ENCODE measurements around the gene RNF227.
"Not testable (repeated sequence)": the region's sequence is repeated elsewhere in the genome, so short reads cannot be mapped to it uniquely, and the experiment has no call there.

Gene RNF227

GRCh38 chr17:7915611-7916384 lies at the start of gene RNF227:
RNF227 (minus strand) TSS chr17:7916289; CDS start chr17:7916195, 94 bp downstream.
- peak; percentile 73 to 81 for DNase-seq

DNA sequence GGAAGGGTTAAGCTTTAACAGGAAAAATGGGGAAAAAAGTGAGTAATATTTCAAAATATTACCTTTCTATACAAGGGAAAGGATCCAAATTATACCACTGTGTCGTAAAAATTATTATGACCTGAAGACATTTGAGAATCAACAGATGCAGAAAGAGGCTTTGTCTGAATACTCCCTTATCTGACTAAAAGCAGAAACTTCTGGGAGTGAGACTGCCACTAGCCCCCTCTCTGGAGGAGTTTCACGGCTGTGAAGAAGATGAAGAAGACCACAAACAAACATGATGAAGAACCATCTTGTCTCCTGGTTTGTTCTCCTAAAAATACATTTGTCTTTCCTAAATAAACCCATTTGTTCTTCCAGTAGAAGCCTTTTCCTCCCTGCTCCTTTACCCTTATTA lies 45.3 kb upstream of the RNF227 start:
- DNase-seq, result no peak

DNA sequence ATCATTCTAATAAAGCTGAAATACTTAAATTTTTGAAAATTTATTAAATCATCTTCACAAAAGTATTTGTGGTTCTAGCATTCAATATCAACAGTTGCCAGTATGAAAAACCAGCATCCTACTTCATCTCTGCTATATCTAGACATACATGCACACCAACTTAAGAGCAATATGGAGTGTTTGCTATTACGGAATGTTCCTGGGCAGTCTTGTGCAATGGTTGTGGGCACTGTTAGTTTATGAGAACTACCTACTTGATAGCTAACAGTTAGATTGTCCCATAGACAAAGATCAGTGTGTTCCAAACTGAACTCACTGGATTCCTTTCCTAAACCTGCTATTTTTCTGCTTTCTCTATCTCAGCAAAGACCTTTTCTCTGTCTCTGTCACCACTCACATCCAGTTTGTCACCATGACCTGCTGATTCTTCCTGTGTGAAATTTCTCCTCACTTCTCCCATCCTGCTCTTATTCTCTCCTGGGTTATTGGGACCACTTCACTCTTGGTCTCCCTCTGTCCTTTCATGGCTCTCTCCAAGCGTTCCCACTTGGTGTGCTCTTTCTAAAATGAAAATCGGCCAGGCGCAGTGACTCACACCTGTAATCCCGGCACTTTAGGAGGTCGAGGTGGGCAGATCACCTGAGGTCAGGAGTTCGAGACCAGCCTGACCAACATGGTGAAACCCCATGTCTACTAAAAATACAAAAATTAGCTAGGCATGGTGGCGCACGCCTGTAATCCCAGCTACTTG lies 43.6 kb upstream of the RNF227 start:
- DNase-seq, result no peak

GRCh38 chr17:7956228-7956965 lies 40.3 kb upstream of the RNF227 start:
- DNase-seq, result no peak

GRCh38 chr17:7955414-7956227 lies 39.5 kb upstream of the RNF227 start:
- no peak for DNase-seq

DNA sequence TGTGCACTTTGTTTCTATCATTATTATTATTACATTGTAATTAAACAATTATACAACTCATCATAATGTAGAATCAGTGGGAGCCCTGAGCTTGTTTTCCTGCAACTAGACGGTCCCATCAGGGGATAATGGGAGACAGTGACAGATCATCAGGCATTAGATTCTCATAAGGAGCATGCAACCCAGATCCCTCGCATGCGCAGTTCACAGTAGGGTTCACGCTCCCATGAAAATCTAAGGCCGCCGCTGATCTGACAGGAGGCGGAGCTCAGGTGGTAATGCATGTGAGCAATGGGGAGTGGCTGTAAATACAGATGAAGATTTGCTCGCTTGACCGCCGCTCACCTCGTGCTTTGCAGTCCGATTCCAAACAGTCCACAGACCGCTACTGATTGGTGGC lies 37.2 kb upstream of the RNF227 start:
- not testable (repeated sequence) for DNase-seq

DNA sequence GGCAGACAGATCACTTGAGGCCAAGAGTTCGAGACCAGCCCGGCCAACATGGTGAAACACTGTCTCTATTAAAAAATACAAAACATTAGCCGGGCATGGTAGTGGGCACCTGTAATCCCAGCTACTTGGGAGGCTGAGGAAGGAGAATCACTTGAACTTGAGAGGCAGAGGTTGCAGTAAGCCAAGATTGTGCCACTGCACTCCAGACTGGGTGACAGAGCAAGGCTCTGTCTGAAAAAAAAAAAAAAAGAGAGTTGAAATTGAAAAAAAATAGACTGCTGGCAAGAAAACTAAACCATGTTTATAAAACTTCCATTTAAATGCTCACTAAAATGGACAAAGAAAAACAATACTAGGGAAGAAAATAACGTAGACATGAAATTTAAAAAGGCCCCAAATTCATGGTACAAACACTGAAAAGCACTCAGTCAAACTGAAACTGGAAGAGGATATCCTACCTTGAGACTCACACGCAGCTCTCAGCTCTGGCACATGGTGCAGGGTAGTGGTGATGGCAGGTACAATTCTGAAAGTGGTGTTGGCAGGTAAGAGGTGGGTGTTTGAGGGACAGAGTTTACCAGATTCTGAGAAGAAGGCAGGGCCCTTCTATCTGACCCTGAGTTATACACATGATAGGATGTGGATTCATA lies 35.2 kb upstream of the RNF227 start:
- no peak for DNase-seq

- no peak for DNase-seq
Observed at GRCh38 chr17:7950578-7950977, 34.5 kb upstream of the RNF227 start.

DNA sequence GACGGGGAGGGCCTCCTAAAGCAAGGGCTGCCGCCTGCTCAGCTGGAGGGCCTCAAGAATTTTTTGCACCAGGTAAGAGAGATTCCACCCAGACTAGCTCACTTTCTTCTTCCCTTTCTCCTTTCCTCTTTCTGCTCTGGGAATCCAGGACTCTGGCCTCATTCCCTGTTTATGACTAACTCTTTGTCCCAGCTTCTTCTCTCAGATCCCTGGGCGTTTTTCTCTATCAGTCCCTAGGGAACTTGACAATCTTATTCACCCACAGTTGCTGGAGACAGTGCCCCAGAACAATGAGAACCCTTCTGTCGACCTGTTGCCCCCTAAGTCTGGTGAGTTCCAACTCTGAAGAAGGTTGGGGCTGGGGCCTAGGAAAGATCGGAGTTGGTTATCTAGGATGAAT lies 31.6 kb upstream of the RNF227 start:
- no peak for DNase-seq

GRCh38 chr17:7946441-7946840 lies 30.4 kb upstream of the RNF227 start:
- no peak for DNase-seq

DNA sequence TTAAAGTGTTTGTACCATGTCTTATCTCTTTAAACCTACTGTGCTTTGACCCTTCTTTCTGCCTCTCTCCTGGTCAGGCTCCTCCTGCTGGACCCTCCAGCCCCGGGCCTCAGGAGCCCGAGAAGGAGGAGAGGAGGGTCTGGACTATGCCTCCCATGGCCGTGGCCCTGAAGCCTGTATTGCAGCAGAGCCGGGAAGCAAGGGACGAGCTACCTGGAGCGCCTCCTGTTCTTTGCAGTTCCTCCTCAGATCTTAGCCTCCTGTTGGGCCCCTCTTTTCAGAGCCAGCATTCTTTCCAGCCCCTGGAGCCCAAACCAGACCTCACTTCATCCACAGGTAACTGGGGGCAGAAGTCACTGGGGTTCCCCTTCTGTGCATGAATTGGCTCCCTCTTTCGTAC lies 29.6 kb upstream of the RNF227 start:
- no peak for DNase-seq

GRCh38 chr17:7944326-7944725 lies 28.2 kb upstream of the RNF227 start:
- DNase-seq, result no peak

GRCh38 chr17:7943291-7943690 lies 27.2 kb upstream of the RNF227 start:
- DNase-seq, result no peak

GRCh38 chr17:7940743-7941142 lies 24.7 kb upstream of the RNF227 start:
- no peak for DNase-seq

GRCh38 chr17:7940034-7940433 lies 23.9 kb upstream of the RNF227 start:
- DNase-seq, result no peak

DNA sequence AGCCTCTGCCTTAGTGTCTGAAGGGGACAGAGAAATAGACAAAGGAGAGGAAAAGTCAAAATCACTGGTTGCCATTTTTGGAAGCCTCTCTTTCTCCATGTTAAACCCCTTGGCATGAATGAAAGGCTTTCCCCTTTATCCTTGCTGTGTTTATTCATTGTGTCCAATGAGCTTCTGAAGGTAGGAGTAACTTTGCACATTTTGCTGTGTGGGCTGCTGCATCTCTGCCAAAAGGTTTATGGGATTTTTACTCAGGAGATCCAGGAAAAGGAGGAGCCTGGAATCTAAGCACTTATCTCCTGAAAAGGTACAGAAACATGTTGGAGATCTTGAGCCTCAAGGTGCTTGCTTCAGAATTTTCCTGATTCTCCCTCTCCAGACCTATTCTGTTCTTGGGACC lies 19.8 kb upstream of the RNF227 start:
- no peak for DNase-seq

DNA sequence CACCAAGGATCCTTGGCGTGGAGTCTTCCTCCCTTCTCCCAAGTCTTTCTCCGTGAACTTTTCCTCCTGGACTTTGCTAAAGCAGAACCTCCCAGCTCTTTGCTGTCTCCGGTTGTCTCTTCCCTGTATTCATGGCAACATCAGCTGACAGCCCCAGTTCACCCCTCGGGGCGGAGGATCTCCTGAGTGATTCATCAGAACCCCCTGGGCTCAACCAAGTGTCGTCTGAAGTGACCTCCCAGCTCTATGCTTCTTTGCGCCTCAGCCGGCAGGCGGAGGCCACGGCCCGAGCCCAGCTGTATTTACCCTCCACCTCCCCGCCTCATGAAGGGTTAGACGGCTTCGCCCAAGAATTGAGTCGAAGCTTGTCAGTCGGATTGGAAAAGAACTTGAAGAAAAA lies 16.9 kb upstream of the RNF227 start:
- peak; percentile 36 to 70 for DNase-seq

DNA sequence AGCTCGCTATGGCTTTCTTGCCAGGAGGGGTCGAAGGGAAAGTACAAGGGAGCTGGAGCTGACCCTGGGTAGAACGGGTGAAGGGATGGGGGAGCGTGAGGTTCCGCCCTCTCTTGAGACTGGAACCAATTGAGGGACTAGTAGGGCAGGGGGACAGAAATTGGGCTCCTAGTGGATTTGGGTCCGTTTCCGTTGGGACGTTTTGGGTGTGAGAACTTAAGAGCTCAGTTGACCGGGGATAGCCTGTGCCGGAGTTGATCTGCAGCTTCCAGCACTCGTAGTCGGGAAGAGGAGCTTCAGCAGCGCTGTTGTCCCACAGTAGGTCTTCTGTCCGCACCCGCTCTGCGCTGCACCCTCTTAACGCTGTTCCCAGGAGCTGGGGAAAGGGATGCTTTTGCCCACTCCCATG lies 16.4 kb upstream of the RNF227 start:
- peak in 1 of 2 donors; percentile 15 for DNase-seq

DNA sequence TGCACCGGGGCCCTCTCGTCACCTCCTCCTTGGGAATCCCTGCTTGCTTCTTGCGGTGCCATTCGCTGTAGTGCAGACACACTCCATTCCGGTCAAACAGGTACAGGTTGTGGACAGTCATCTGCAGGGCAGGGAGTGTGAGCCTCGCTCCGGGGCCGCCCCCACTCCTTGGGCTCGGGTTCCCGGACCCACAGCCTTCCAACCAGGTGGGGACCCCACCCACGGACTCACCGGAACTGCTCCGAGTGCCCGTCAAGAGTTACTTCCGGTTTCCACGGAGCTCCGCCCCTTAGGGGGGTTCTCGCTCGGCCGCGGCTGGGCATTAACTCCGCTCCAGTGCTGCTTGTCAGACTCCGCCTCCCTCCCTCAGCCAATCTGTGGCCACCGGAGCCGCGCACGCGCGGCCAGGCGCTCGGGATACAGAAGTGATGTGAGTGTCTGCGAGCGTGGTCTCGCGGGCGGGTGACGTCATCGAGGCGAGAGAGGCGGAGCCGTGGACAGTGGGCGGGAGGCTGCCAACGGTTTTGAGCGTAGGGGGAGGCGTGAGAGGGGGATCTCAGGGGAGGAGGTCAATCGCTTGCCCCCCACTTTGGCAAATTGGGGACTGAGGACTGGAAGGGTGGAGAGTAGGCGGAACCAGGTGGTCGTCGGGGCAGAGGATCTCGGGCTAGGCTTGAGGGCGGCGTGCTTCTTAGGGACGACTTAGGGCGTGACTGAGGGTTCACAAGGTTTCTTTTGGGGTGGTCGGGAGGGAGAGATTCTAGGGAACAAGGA lies 15.8 kb upstream of the RNF227 start, which contains the start of the genes CNTROB and TRAPPC1:
CNTROB (plus strand) TSS at position 498 of the 774 bp plus-strand sequence. CDS start 874 bp downstream, outside the sequence.
TRAPPC1 (minus strand) TSS at position 238 of the 774 bp plus-strand sequence; CDS start at position 121, 117 bp downstream.
- peak; percentile 94 to 98 for DNase-seq

- no peak for DNase-seq
Observed at GRCh38 chr17:7930841-7931631, 14.9 kb upstream of the RNF227 start.
